ENCODE measurements around the gene PIK3CG.

DNA sequence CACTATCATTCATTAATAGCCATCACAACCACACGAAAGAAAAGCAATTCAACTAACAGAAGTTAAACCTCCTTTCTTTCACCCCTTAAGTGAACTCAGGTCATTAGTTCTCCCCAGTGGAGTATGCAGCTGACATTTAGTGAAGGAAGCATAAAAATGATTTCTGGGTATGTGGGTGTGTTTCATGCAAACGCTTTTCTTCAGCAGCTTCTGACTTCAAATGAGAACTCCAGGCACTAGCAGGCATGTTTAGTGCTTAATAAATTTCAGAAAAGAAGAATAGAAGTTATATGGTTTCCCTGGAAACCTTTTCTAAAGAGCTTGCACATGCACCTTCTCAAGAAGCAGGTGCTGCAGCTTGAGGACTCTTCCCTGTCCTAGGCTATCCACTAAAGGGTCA, 62.5 kb downstream of the PIK3CG start:
- TF ChIP-seq, protein P1, sequence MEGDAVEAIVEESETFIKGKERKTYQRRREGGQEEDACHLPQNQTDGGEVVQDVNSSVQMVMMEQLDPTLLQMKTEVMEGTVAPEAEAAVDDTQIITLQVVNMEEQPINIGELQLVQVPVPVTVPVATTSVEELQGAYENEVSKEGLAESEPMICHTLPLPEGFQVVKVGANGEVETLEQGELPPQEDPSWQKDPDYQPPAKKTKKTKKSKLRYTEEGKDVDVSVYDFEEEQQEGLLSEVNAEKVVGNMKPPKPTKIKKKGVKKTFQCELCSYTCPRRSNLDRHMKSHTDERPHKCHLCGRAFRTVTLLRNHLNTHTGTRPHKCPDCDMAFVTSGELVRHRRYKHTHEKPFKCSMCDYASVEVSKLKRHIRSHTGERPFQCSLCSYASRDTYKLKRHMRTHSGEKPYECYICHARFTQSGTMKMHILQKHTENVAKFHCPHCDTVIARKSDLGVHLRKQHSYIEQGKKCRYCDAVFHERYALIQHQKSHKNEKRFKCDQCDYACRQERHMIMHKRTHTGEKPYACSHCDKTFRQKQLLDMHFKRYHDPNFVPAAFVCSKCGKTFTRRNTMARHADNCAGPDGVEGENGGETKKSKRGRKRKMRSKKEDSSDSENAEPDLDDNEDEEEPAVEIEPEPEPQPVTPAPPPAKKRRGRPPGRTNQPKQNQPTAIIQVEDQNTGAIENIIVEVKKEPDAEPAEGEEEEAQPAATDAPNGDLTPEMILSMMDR (IDR thresholded peaks at IDR 0.05) = no peak
- no peak for TF ChIP-seq POLR2A (IDR thresholded peaks at IDR 0.05)
